KOPT-K1 (cell line): ENCODE data around the gene RGSL1.

Experiments
- H3K27ac ChIP-seq: fragments of 200-600 bp; sonication (generic); 2 replicates; pipeline ENCODE4 v1.5.1; 2016; ENCODE audit warnings: antibody characterized with exemption, mild to moderate bottlenecking, low read depth, low read length; ENCODE audit not compliant: poor library complexity, severe bottlenecking
- H3K36me3 ChIP-seq: fragments of 200-600 bp; sonication (generic); 2 replicates; pipeline ENCODE4 v1.5.1; 2017; ENCODE audit warnings: antibody characterized with exemption, mild to moderate bottlenecking, low read length, moderate library complexity; ENCODE audit not compliant: insufficient read depth
- H3K9me3 ChIP-seq: fragments of 200-600 bp; sonication (generic); 2 replicates; pipeline ENCODE4 v1.5.1; 2017; ENCODE audit warnings: antibody characterized with exemption, low read length, mild to moderate bottlenecking; ENCODE audit not compliant: insufficient read depth, poor library complexity, severe bottlenecking

The RGSL1 gene

GRCh38 chr1:182450087-182450486, at the start of gene RGSL1:
RGSL1 (plus strand) TSS chr1:182450146; CDS start chr1:182450166, 20 bp downstream.
- Histone ChIP-seq H3K9me3 (no peaks in the 10 kb centered on the region), H3K27ac (no peak within 1 kb of the TSS), H3K36me3 (no peaks in the 10 kb centered on the region)

GRCh38 chr1:182400567-182400966, 49.4 kb upstream of the RGSL1 start, which contains the start of gene TEDDM1:
TEDDM1 (minus strand) TSS chr1:182400667; CDS start chr1:182400485, 182 bp downstream.
- Histone ChIP-seq H3K36me3 (no peaks in the 10 kb centered on the region), H3K27ac (no peak within 1 kb of the TSS), H3K9me3 (peaks cover 3% of the 10 kb centered on the region)

GRCh38 chr1:182404781-182405180, 45.2 kb upstream of the RGSL1 start:
- Histone ChIP-seq H3K36me3 (no peaks in the 10 kb centered on the region), H3K9me3 (peaks cover 8% of the 10 kb centered on the region), H3K27ac (no peak overlapping the region)

DNA sequence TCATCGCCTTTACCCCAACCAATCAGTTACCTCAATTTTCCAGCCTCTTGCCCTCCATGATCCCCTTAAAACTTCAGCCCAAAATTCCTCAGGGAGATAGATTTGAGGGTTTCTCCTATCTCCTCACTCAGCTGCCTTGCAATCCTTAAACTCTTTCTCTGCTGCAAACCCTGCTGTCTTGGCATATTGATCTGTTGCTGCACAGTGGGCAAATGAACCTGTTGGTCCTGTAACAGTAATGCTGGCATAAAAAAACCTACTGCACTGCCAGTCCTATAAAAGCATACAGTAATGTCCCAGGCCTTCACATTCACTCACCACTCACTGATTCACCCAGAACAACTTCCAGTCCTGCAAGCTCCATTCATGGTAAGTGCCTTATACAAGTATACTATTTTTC, 44.4 kb upstream of the RGSL1 start:
- H3K27ac ChIP-seq, result no peak overlapping the region
- H3K36me3 ChIP-seq, result no peaks in the 10 kb centered on the region
- peaks cover 8% of the 10 kb centered on the region for H3K9me3 ChIP-seq

DNA sequence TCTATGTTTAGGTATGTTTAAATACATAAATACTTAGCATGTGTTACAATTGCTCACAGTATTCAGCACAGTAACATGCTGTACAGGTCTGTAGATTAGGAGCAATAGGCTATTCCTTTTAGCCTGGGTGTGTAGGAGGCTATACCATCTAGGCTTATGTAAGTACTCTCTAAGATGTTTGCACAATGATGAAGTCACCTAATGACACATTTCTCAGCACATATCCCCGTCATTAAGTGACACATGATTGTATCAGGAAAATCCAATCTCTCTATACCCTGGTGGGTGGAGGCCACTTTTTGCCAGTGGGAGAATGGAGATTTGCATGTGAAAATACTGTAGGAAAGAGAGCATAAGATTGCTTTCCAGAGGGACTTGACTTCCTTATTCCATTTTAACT, 43.9 kb upstream of the RGSL1 start:
- no peaks in the 10 kb centered on the region for H3K36me3 ChIP-seq
- peaks cover 8% of the 10 kb centered on the region for H3K9me3 ChIP-seq
- no peak overlapping the region for H3K27ac ChIP-seq

GRCh38 chr1:182407724-182408123, 42.2 kb upstream of the RGSL1 start:
- Histone ChIP-seq H3K27ac (no peak overlapping the region), H3K36me3 (no peaks in the 10 kb centered on the region)

DNA sequence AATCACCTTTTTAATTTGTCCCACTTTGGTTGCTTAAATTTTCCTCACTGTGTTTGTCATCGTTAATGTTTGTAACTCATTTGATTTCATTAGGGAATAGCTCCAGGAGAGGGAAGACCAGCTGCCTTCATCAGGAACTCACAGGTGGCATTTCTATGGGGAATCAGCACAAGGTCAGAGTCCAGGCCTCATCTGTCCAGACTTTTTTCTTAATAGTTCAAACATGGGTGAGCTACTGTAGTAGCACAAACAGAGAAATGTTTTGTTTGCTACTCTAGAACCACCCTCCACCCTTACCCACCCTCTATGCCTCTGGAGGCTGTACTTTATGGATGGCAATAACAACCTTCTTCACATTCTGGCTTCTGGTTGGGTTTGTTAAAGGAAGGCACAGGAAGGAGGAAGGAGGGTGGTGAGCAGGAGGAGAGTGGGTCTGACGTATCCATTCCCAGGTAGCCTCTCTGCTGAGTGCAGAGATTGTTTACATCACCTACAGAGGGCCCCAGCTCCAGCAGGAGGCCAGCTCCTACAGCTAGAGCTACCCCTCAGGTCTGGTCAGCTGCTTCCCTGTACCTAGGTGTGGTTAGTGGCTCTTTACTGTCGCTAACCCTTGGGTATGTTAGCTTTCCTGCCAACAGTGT, 41.4 kb upstream of the RGSL1 start:
- H3K36me3 ChIP-seq, result no peaks in the 10 kb centered on the region
- H3K9me3 ChIP-seq, result peaks cover 8% of the 10 kb centered on the region
- H3K27ac ChIP-seq, result no peak overlapping the region

More at GRCh38 chr1:182407724-182408123, 42.2 kb upstream of the RGSL1 start:
- peaks cover 8% of the 10 kb centered on the region for H3K9me3 ChIP-seq

DNA sequence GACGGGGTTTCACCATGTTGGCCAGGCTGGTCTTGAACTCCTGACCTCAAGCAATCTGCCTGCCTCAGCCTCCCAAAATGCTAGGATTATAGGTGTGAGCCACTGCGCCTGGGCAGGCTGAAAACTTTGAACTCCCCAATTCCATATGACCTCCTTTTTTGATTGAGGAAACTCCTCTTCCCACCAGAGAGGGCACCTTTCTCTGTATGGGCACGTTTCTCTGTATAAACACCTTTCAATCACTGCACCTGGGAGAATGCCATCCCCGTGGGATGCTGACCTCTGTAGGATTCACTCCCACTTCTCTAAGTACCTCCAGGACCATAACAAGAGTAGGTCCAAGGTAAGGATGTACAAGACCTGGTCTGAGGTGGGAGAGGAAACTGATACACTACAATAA, 39.8 kb upstream of the RGSL1 start:
- H3K27ac ChIP-seq, result no peak overlapping the region
- H3K36me3 ChIP-seq, result no peaks in the 10 kb centered on the region
- H3K9me3 ChIP-seq, result peaks cover 8% of the 10 kb centered on the region

- Histone ChIP-seq H3K27ac (no peak overlapping the region), H3K36me3 (no peaks in the 10 kb centered on the region), H3K9me3 (peaks cover 4% of the 10 kb centered on the region)
Measured at GRCh38 chr1:182410620-182411273, 39.2 kb upstream of the RGSL1 start.

DNA sequence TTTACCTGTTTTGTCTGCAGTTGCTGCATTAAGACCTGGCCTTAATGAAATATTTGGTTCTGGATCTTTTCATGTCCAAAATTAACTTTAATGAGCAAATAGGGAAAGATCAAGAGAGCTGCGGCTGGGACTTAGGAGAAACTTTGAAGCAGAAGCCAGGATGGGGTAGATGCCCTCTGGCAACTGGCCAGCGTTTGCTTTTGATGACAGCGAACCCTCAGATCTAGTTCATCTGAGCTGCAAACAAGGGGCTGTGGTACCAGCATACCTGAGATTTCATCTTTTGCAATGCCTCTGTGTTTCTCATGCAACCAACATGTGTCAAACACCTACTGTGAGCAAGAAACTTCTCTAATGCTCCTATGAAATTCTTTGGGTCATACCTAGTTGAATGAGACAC, 36.5 kb upstream of the RGSL1 start:
- H3K36me3 ChIP-seq, result no peaks in the 10 kb centered on the region
- no peaks in the 10 kb centered on the region for H3K9me3 ChIP-seq
- no peak overlapping the region for H3K27ac ChIP-seq

GRCh38 chr1:182413969-182414368, 36.0 kb upstream of the RGSL1 start:
- no peaks in the 10 kb centered on the region for H3K36me3 ChIP-seq
- H3K27ac ChIP-seq, result no peak overlapping the region
- H3K9me3 ChIP-seq, result no peaks in the 10 kb centered on the region

GRCh38 chr1:182415789-182416188, 34.2 kb upstream of the RGSL1 start:
- H3K27ac ChIP-seq, result no peak overlapping the region
- no peaks in the 10 kb centered on the region for H3K9me3 ChIP-seq
- no peaks in the 10 kb centered on the region for H3K36me3 ChIP-seq

DNA sequence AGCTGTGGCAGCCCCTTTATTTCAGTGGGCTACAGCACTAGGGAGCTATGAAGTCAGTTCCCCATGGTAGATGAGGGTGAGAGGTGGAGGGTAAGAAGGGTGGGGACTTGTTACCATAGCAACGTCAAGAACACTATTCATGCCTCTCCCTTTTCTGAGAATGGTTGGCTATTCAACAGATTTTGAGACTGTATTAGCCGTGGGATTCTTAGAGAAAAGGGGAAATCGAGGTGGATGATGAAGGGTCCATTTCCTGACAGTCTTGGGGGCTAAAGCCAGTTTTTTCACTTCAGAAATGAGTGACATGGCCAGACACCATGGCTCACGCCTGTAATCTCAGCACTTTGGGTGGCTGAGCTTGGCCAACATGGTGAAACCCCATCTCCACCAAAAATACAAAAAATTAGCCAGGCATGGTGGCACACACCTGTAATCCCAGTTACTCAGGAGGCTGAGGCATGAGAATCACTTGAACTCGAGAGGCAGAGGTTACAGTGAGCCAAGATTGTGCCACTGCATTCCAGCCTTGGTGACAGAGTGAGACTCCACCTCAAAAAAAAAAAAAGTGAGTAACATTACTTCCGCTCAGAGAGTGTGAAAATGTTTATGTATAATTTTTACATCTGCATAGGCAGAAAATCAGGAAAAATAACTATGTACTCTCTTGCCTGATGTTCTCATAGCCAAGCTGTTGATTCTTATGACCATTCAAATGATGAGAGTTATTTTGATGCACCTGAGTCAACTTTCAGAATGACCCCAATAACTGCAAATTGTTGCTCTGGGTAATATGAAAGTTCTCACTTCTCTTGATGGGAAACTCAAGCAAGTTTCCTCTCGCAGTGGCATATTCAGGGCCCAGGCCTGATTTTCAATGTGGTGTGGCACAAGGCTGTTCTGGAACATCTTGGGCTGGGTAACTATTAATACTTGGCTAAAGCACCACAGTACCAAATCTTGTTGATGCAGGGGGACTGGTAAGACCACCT, 23.2 kb upstream of the RGSL1 start:
- H3K9me3 ChIP-seq, result no peaks in the 10 kb centered on the region
- H3K27ac ChIP-seq, result no peak overlapping the region
- H3K36me3 ChIP-seq, result no peaks in the 10 kb centered on the region

- no peaks in the 10 kb centered on the region for H3K36me3 ChIP-seq
- no peaks in the 10 kb centered on the region for H3K9me3 ChIP-seq
- no peak overlapping the region for H3K27ac ChIP-seq
Measured at GRCh38 chr1:182428043-182428442, 21.9 kb upstream of the RGSL1 start.
